Stomach (tissue), 4 donors: ENCODE measurements around the gene ATRX.

Experiments
- CTCF ChIP-seq, 7 experiments: fragments of 450-650 bp in 4 of 7; fragments of 200-600 bp in 3 of 7; sonication (generic) in 3 of 7; IDR thresholded peaks; one replicate each; pipeline ENCODE4 v1.5.1; 2016 to 2019; ENCODE audit warnings: antibody characterized with exemption in 7 of 7, control low read depth in 2 of 7, mild to moderate bottlenecking in 1 of 7
- EP300 ChIP-seq: sonication (generic); formaldehyde crosslinking; IDR thresholded peaks from one replicate; pipeline ENCODE4 v1.6.1; 2017; ENCODE audit warnings: antibody characterized with exemption
- POLR2A ChIP-seq, 4 donors: fragments of 450-650 bp; IDR thresholded peaks; one replicate each; pipeline ENCODE4 v1.6.1; 2016; ENCODE audit warnings: antibody characterized with exemption in 4 of 4, control low read depth in 2 of 4, mild to moderate bottlenecking in 1 of 4, moderate library complexity in 1 of 4
- POLR2AphosphoS5 ChIP-seq, 3 donors: sonication (generic); formaldehyde crosslinking; IDR thresholded peaks; one replicate each; pipeline ENCODE4 v1.6.1; 2016; ENCODE audit warnings: antibody characterized with exemption in 3 of 3

GRCh38 chrX:77776659-77777058, 9.4 kb downstream of the ATRX start:
- TF ChIP-seq CTCF (IDR thresholded peaks at IDR 0.05), result no peak
- TF ChIP-seq POLR2AphosphoS5 (IDR thresholded peaks at IDR 0.05), result no peak
- no peak for TF ChIP-seq POLR2A (IDR thresholded peaks at IDR 0.05)
- no peak for TF ChIP-seq EP300
